Keratinocyte (primary cell): Measurements from ENCODE around the gene MTOR. TPM values are rescaled to one million over a fixed set of nuclear protein-coding genes. Genes with fewer than 3 reads are reported as not detected.

Experiments
- DNase-seq: peaks from one replicate; pipeline ENCODE4 v3.0.0-alpha.2; 2011; ENCODE audit warnings: low read depth, missing footprints, low spot score
- FAIRE-seq: peaks from 2 replicates; lab custom pipeline; 2011; peaks lifted over from hg19 to GRCh38; lab: Jason Lieb, UNC
- H2AFZ ChIP-seq: 2 replicates; pipeline ENCODE4 v1.6.0; 2012; ENCODE audit warnings: low read length, control low read depth, inconsistent platforms; ENCODE audit not compliant: control insufficient read depth
- H3K27ac ChIP-seq: 2 replicates; pipeline ENCODE4 v1.5.1; 2011; ENCODE audit warnings: low read length; ENCODE audit not compliant: control insufficient read depth, insufficient read depth
- H3K27me3 ChIP-seq: 3 replicates; pipeline ENCODE4 v1.6.0; 2011; ENCODE audit warnings: low read length; ENCODE audit not compliant: control insufficient read depth, insufficient read depth; ENCODE audit errors: extremely low read depth
- H3K36me3 ChIP-seq, 2 experiments: 2 replicates in 1 of 2; 3 replicates in 1 of 2; pipeline ENCODE4 v1.5.1; 2011; ENCODE audit warnings: low read length in 2 of 2, mild to moderate bottlenecking in 1 of 2; ENCODE audit not compliant: control insufficient read depth in 2 of 2, insufficient read depth in 2 of 2; ENCODE audit errors: extremely low read depth in 1 of 2
- H3K4me1 ChIP-seq: 3 replicates; pipeline ENCODE4 v1.5.1; 2011; ENCODE audit warnings: low read length; ENCODE audit not compliant: control insufficient read depth, insufficient read depth; ENCODE audit errors: extremely low read depth
- H3K4me2 ChIP-seq: 3 replicates; pipeline ENCODE4 v1.6.0; 2011; ENCODE audit warnings: low read depth, low read length; ENCODE audit not compliant: control insufficient read depth, insufficient read depth; ENCODE audit errors: extremely low read depth
- H3K4me3 ChIP-seq, 3 experiments: fragments of 200-600 bp in 1 of 3; sonication (generic) in 1 of 3; 2 replicates in 2 of 3; 3 replicates in 1 of 3; pipeline ENCODE4 v1.5.1; 2011 to 2016; ENCODE audit warnings: low read length in 3 of 3, mild to moderate bottlenecking in 3 of 3, control low read depth in 2 of 3, inconsistent platforms in 1 of 3, low read depth in 1 of 3, mixed read lengths in 1 of 3, mixed run types in 1 of 3, moderate library complexity in 1 of 3; ENCODE audit not compliant: control insufficient read depth in 2 of 3, insufficient read depth in 2 of 3; ENCODE audit errors: extremely low read depth in 1 of 3
- H3K79me2 ChIP-seq: 2 replicates; pipeline ENCODE4 v1.6.0; 2012; ENCODE audit warnings: low read length; ENCODE audit not compliant: control insufficient read depth, insufficient read depth
- H3K9ac ChIP-seq: 3 replicates; pipeline ENCODE4 v1.6.0; 2011; ENCODE audit warnings: low read length; ENCODE audit not compliant: control insufficient read depth, insufficient read depth; ENCODE audit errors: extremely low read depth
- H3K9me1 ChIP-seq: 3 replicates; pipeline ENCODE4 v1.6.0; 2011; ENCODE audit warnings: low read length; ENCODE audit not compliant: control insufficient read depth, insufficient read depth; ENCODE audit errors: extremely low read depth
- H3K9me3 ChIP-seq: 2 replicates; pipeline ENCODE4 v1.5.1; 2012; ENCODE audit warnings: low read depth, low read length; ENCODE audit not compliant: control insufficient read depth
- H4K20me1 ChIP-seq: 3 replicates; pipeline ENCODE4 v1.6.0; 2011; ENCODE audit warnings: low read length; ENCODE audit not compliant: control insufficient read depth, insufficient read depth; ENCODE audit errors: extremely low read depth
- CTCF ChIP-seq, 3 experiments: IDR thresholded peaks in 1 of 3; conservative IDR thresholded peaks in 1 of 3; optimal IDR thresholded peaks in 1 of 3; 2 replicates in 2 of 3; 3 replicates in 1 of 3; pipeline versions ENCODE3 to v1.5.1; 2011; ENCODE audit warnings: low read length in 3 of 3, mild to moderate bottlenecking in 3 of 3, moderate library complexity in 2 of 3, control low read depth in 1 of 3, inconsistent platforms in 1 of 3; ENCODE audit not compliant: insufficient read depth in 2 of 3; ENCODE audit errors: extremely low read depth in 1 of 3
- EZH2 ChIP-seq: IDR thresholded peaks from one replicate; pipeline ENCODE4 v1.6.1; 2012; ENCODE audit warnings: inconsistent platforms, mild to moderate bottlenecking, low read length, moderate library complexity
- dilution Hi-C: fragments of 300-500 bp; cut with MboI; formaldehyde crosslinking; loops from one replicate; pipeline ENCODE4 v1.7.0; 2020; ENCODE audit warnings: low sequenced_read_pairs; ENCODE audit not compliant: extremely low pct_ligation_motif_present
- polyA plus RNA-seq, 5 experiments: library from polyadenylated mRNA; depleted of rRNA in 3 of 5; stranded (reverse) in 3 of 5; stranded (forward) in 1 of 5; unstranded in 1 of 5; fragments of >200 nt; gene quantifications; 1 replicate in 1 of 5; 2 replicates in 3 of 5; 3 replicates in 1 of 5; pipeline versions ENCODE4 v1.2.1 to v1.2.3, GENCODE V29; 2011 to 2012; ENCODE audit warnings: missing spikeins in 2 of 5, low read depth in 1 of 5, low replicate concordance in 1 of 5

The MTOR gene
- polyA plus RNA-seq, 1 donor (not counting 4 experiments of a cell fraction or from before 2014, with no cell fraction given), result 31.5 TPM

- dilution Hi-C loops, result no loop called here
- TF ChIP-seq EZH2 (no peak), CTCF (optimal IDR thresholded peaks at IDR 0.05 in 1 of 3, IDR thresholded peaks at IDR 0.05 in 1 of 3, conservative IDR thresholded peaks at IDR 0.05 in 1 of 3; ENCODE audit: extremely low read depth in 1 of 3, insufficient read depth in 2 of 3, low read length in 3 of 3) (no peak)
- peak overlapping the region; percentile 54 for H3K4me2 ChIP-seq
- H3K9ac ChIP-seq, result peak overlapping the region; percentile 61
- no peak overlapping the region for H2AFZ ChIP-seq
- FAIRE-seq (no peak), DNase-seq (no peak)
- H3K4me1 ChIP-seq, result peaks cover 21% of the 10 kb centered on the region
- H3K9me3 ChIP-seq, result no peaks in the 10 kb centered on the region
- H3K4me3 ChIP-seq, result no peak overlapping the region
- H3K27me3 ChIP-seq, result no peaks in the 10 kb centered on the region
- peaks cover 3% of the 10 kb centered on the region for H3K9me1 ChIP-seq
- H3K79me2 ChIP-seq, result no peaks in the 10 kb centered on the region
- H3K27ac ChIP-seq, result peak overlapping the region; percentile 91
- no peaks in the 10 kb centered on the region for H4K20me1 ChIP-seq
- peaks cover 3 to 15% of the 10 kb centered on the region in 2 experiments for H3K36me3 ChIP-seq
Observed at GRCh38 chr1:11157867-11158266, 104.5 kb downstream of the MTOR start.

- no peaks in the 10 kb centered on the region for H3K9me3 ChIP-seq
- H3K9ac ChIP-seq, result no peak overlapping the region
- no peak overlapping the region for H3K4me2 ChIP-seq
- TF ChIP-seq CTCF (optimal IDR thresholded peaks at IDR 0.05 in 1 of 3, IDR thresholded peaks at IDR 0.05 in 1 of 3, conservative IDR thresholded peaks at IDR 0.05 in 1 of 3; ENCODE audit: extremely low read depth in 1 of 3, insufficient read depth in 2 of 3, low read length in 3 of 3), result no peak
- TF ChIP-seq EZH2, result no peak
- no peaks in the 10 kb centered on the region for H3K79me2 ChIP-seq
- H3K36me3 ChIP-seq, result peaks cover 3 to 19% of the 10 kb centered on the region in 2 experiments
- H3K27me3 ChIP-seq, result no peaks in the 10 kb centered on the region
- dilution Hi-C loops, result no loop called here
- H3K4me3 ChIP-seq, result no peak overlapping the region
- H4K20me1 ChIP-seq, result no peaks in the 10 kb centered on the region
- H3K4me1 ChIP-seq, result peaks cover 21% of the 10 kb centered on the region
- no peak for FAIRE-seq
- no peak overlapping the region for H2AFZ ChIP-seq
- H3K9me1 ChIP-seq, result peaks cover 3% of the 10 kb centered on the region
- peak overlapping the region; percentile 91 for H3K27ac ChIP-seq
- DNase-seq, result no peak
Observed at GRCh38 chr1:11157394-11157793, 105.0 kb downstream of the MTOR start.
